ENCODE results near the gene PACS1.
"Not testable (repeated sequence)": the region's sequence is repeated elsewhere in the genome, so short reads cannot be mapped to it uniquely, and the experiment has no call there.

The PACS1 gene

DNA sequence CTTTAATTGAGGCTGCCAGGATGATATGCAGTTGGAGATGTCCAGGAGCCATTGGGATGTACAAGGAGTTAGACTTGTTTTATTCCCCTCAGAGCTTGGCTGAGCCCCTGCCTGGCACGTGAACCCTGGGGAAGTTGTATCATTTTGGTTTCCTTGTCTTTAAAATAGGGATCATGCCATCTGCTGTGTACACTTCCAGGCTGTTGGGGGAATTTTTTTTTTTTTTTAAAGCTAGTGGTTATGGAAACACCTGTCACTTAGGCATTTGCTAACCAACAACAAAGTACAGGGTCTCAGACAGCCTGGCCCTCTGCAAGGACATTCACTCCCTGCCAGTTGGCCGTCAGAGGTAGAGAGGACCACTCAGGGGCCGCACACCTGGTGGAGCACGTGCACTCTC is 189.9 kb downstream of the PACS1 start:
- DNase-seq (ENCODE audit: low read depth) = no peak

DNA sequence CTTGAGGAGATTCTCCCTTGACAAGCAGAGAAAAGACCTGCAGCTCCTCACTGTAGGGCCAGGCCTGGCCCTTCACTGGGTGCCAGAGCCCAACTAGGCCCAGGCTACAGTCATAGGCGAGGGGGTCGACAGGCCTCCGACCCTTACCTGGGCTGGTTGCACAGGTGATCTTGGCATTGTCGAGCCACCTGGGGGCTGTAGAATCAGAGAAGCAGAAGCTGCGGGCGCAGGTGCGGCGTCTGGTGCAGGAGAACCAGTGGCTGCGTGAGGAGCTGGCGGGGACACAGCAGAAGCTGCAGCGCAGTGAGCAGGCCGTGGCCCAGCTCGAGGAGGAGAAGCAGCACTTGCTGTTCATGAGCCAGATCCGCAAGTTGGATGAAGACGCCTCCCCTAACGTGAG is 191.5 kb downstream of the PACS1 start:
- DNase-seq (ENCODE audit: low read depth) = no peak

DNA sequence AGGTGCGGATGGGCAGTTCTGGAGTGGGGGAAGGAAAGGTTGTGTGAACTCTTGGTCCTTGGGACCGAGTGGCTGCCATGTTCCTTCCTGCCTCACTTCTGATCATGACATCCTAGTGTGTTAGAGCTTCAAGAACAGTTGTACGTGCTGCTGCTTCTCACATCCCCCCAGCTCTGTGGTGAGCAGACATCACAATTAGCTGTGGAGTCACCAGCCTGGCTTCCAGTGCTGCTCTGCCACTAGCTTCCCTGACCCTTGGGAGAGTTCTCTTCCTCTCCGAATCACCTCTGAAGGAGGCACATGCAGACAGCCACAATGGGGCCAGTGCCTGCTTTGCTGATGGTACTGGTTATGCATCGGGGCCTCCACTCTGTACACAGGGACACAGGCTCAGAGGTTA is 192.1 kb downstream of the PACS1 start:
- no peak for DNase-seq (ENCODE audit: low read depth)

DNA sequence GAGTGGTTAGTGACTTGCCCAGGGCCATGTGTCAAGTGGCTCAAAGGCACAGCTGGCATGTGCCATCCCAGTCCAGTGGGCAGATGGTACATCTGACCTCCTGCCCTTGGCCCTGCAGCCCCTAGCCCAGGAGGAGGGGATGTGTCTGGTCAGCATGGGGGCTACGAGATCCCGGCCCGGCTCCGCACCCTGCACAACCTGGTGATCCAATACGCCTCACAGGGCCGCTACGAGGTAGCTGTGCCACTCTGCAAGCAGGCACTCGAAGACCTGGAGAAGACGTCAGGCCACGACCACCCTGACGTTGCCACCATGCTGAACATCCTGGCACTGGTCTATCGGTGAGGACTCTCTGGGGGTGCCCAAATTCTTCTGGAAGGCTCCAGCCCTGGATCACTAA is 192.6 kb downstream of the PACS1 start:
- no peak for DNase-seq (ENCODE audit: low read depth)

DNA sequence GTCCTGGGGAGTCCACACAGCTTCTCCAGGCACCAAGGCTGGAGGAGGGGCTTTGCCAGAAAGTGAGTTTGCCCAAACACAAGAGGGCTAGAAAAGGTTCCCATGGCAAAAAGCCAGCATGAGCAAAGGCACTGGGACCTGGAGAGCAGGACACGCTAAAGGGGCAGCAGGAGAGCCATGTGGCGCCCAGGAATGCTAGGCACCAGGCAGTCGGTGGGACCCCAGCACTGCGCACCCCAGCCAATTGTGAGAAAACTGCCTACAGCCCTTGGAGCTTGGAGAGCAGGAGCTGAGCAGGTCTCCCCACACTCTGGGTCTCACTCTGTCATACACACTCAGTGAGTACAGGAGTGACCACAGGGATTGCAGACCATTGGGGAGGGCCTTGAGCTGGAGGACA is 193.2 kb downstream of the PACS1 start:
- DNase-seq (ENCODE audit: low read depth) = no peak

DNA sequence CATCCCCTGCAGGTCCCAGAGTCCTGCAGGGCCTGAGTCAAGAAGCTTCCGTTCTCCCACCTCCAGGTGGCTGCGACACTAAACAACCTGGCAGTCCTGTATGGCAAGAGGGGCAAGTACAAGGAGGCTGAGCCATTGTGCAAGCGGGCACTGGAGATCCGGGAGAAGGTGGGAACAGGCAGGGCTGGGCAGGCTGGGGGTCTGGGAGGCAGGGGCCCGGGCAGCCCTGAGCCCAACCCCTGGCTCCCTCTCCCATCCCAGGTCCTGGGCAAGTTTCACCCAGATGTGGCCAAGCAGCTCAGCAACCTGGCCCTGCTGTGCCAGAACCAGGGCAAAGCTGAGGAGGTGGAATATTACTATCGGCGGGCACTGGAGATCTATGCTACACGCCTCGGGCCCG is 193.7 kb downstream of the PACS1 start:
- DNase-seq (ENCODE audit: low read depth) = no peak

DNA sequence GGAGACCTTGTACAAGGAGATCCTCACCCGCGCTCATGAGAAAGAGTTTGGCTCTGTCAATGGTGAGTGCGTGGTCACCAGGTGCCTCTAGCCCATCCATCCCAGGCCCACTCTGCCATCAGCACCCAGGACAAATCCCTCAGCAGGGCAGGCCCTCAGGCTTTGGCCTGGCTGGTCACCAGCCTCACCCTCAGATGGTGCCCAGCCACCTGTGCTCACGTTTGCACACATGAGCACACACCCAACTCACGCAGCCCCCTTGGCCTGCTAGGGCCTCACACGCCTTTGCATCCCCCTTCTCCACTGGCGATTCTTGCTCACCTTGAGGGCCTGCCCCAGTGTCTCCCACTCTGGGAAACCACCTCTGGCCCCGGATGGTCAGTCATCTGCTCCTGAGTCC is 194.3 kb downstream of the PACS1 start:
- no peak for DNase-seq (ENCODE audit: low read depth)

DNA sequence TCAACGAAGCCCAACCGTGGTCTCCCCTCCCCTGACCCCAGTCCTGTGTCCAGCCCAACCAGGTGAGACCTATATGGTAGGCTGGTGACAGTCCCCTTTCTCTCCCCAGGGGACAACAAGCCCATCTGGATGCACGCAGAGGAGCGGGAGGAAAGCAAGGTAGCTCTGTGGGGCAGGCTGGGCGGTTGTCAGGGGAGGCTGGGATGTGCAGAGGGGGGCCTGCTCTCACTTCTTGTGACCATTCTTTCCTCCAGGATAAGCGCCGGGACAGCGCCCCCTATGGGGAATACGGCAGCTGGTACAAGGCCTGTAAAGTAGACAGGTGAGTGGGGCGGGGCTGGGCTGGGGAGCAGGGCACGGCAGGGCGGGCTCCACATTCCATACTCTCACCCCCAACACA is 194.8 kb downstream of the PACS1 start:
- no peak for DNase-seq (ENCODE audit: low read depth)

DNA sequence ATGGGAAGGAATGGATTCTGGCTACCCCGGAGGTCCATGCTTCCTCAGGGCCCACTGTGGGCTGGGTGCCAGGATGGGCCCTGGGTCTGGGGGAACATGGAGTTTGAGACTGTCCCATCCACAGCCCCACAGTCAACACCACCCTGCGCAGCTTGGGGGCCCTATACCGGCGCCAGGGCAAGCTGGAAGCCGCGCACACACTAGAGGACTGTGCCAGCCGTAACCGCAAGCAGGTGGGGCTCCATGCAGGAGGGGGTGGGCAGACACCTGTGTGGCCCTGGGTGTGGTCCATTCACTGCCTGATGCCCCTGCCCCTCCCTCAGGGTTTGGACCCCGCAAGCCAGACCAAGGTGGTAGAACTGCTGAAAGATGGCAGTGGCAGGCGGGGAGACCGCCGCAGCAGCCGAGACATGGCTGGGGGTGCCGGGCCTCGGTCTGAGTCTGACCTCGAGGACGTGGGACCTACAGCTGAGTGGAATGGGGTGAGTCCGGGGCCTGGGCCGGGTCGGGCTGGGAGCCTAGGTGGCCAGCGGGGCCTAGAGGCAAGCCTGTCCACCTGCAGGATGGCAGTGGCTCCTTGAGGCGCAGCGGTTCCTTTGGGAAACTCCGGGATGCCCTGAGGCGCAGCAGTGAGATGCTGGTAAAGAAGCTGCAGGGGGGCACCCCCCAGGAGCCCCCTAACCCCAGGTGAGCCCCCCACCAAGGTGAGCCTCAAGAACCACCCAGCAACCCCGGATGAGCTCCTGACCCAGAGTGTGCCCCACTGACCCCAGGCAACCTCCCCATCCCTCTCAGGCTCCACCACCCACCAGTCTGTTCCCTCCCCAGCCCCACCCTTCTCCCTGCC is 195.7 kb downstream of the PACS1 start:
- DNase-seq (ENCODE audit: low read depth) = no peak

DNA sequence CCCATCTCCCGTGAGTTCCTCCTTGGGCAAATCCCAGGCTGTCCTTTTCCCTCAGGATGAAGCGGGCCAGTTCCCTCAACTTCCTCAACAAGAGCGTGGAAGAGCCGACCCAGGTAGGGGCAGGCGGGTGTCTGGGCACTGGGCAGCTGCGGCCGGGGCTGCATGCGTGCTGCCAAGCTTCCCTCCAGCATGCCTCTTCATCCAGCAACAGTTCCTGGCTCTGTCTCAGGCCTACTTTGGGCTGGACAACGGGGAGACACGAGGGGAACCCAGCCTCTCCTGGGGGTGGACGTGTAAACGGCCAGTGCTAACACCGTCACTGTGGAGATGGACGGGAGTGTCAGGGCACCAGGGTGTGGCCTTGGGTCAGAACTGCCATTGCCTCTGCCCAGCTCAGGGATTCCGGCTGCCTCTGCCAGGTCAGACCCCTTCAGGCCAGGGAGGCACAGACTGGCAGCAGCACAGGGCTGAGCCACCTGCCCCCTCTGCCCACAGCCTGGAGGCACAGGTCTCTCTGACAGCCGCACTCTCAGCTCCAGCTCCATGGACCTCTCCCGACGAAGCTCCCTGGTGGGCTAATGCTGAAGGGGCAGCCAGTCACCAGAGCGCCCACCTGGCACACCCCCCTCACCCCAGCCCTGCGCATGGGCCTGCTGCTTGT is 196.4 kb downstream of the PACS1 start:
- no peak for DNase-seq (ENCODE audit: low read depth)

DNA sequence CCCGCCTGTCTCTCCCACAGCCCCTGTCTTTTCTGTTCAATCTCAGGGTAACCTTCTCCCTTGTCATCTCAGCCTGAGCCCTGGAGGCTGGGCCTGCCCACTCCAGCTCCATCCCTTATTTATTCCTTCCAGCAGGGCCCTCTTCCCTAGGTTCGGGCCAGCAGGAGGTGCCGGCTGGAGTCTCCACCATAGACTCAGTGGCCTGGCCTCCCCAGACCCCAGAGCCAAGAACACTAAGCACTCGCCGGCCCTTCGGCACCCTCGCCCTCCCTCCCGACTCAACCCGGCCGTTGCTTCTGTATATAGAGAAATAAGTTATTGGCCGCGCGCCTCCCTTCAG is 196.9 kb downstream of the PACS1 start:
- no peak for DNase-seq (ENCODE audit: low read depth)

DNA sequence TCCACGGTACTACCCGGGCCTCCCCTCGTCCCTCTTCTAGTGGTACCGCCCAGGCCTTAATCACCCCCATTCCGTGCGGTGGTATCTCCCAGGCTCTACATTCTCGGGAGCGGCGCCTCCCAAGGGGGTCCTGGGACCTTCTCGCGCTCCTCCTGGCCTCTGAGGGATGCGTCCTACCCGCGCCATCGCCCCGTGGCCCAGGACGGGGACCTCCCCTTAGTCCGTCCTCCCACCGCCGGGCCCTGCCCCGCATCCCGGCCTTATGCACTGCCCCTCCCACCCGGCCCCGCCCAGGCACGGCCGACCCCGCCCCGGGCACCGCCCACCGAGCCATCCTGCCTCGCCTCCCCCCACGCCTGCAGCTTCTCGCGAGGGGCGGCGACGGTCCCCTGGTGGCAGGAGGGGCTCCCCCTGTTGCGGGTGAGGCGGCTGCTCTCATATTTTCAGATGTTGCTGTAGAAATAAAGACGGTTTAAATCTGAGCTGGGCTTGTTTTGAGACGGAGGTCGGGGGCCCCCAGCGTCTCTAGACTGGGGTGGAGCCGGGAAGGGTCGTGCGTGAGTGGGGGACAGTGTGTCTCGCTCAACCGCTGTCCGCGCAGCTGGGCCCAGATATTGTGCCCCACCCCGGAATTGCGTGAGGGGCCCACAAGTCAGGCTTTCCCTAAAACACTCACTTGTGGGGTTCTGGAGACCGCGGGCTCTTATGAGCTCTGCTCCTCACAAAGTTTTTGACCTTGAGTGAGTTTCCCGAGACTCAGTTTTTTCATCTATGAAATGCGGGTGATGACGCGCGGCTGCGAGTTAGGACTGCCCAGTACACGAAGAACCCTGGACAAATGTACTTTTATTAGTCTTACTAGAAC is 197.5 kb downstream of the PACS1 start:
- DNase-seq (ENCODE audit: low read depth) = peak; percentile 89

DNA sequence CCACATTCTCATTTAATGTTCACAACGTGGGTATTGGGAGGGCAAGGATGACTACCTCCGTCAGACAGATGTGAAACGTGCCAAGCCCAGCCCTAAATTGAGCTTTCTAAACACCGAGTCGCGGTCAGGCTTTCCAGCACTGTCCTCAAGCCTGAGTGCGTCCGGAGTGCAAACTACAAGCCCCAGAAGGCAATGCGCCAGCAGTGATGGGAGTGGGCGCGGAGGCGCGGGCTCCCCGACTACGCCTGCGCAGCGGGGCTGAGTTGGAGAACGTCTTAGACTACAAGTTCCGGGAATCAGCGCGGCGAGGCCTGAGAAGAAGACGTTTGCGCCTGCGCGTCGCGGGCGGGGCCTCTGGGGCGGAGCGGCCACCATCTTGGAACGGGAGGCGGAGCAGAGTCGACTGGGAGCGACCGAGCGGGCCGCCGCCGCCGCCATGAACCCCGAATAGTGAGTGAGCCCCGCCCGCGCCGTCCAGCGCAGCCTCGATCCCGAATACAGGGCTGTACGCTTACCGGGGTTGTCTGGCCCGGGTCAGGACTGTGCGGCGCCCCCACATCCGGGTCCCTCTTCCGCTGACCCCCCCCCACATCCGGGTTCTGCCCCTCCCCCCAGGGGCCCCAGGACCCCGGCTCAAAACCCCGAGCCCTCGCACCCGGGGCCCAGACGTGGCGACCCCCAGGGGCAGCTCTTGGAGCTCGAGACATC is 198.3 kb downstream of the PACS1 start, which contains the start of gene RAB1B:
Gene RAB1B, plus strand, starts transcription at position 396 of the 708 bp plus-strand sequence. Its CDS starts 41 bp downstream, at position 437.
- peak; percentile 99 for DNase-seq (ENCODE audit: low read depth)

DNA sequence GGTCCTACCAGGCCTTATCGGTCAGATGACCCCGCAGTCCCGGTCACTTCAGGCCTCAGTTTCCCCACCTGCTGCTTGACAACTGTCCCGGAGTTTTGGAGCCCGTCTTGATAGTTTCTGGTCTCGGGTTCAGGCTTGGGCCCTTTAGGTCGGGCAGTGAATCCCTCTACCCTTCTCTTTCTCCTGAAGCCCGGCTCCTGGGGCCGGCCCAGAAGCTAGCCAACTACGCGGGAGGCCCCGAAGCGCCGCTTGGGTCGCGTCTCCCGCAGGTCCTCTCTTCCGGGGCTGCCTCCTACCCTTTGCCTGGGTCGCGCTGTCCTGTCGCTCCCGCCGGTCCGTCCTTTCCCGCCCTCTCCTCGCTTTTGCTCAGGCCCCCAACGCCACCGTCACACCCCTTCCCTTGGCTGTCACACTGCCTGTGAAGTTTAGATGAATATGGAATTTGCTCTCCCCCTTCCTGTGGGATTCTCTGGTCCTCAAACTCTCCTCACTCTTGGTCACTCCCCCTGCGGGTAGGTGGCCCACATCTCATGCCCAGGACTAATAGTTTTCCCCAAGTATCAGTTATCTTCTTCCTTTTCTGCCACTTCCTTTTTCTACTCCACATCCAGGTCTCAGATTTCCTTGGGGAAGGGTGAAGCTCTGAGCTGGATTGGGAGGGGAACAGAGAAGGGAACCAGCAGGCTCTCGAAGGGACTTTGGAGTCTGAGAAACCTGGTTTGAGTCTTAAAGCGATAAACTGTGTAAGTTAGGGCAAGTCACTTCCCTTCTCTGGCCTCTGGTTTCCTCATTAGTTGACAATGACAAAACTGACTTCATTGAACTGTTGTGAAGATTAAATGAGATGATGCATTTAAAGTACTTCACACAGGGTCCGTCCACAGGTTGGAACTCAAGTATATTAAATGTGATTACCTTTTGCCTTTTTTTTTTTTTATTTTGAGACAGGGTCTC is 199.2 kb downstream of the PACS1 start:
- peak; percentile 80 for DNase-seq (ENCODE audit: low read depth)

DNA sequence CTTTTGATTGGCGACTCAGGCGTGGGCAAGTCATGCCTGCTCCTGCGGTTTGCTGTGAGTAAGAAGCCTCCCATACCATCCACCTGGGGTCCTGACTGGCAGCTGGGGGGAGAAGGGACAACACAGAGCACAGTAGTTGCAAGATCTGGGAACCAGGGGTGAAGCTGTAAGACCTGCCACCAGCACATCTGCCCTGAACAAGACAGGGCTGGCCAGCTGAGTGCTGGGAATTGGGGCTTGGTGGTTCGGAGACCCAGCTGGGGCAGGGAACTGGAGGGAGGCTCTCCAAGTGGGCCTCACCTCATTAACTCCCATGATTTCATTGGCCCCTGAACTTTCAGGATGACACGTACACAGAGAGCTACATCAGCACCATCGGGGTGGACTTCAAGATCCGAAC is 201.7 kb downstream of the PACS1 start:
- DNase-seq (ENCODE audit: low read depth) = no peak

DNA sequence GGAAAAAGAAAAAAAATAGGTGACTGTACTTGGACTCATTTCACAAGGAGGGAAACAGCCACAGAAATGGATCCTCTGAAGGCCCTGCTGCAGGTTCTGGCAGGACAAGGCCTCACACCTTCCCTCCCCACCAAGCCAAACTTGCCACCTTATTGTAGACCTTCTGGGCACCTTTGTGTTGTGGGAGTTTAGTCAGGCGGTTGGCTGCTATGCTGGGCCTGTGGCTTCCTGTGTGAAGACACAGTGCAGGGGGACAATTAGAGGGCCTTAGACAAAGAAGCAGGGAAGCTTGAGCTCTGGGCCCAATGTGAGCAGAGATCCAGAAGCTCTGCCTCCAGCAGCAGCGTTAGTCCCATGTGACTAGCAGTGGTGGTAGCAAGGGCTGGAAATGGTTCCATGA is 202.5 kb downstream of the PACS1 start:
- DNase-seq (ENCODE audit: low read depth) = no peak

DNA sequence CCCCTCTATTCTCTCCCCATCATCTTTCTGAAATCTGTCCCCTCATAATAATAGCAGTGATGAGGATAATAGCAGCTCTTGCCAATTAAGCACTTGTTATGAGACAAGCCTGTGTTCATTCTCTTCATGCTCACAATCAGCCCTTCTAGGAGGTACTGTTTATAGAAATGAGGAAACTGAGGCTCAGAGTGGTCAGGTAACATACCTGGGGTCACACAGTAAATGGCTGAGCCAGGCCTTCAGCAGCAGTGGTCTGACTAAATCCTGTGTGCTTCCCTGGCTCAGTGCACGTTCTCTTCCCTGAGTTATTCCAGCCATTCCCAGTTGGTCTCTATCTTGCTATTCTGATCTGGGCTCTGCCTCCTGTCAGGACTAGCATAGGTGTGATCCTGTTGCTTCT is 204.1 kb downstream of the PACS1 start:
- no peak for DNase-seq (ENCODE audit: low read depth)

DNA sequence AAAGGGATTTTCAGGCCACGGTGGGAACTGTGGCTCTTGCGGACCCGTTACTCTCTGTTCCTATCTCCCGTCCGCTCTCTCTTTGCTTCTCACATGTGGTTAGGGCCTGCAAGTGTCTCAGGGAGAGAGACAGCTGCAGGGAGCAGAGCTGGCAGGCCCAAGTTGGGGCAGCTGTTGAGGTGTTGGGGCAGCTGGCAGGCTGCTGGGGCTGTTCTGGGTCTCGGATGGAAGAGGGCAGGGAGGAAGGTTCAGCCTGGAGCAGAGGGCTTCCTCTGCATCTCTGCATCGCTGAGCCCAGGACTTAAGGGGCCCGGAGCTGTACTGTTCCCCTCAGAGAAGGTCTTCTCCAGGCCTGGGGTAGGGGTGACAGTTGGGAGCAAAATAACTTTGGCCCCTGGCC is 205.3 kb downstream of the PACS1 start:
- no peak for DNase-seq (ENCODE audit: low read depth)

DNA sequence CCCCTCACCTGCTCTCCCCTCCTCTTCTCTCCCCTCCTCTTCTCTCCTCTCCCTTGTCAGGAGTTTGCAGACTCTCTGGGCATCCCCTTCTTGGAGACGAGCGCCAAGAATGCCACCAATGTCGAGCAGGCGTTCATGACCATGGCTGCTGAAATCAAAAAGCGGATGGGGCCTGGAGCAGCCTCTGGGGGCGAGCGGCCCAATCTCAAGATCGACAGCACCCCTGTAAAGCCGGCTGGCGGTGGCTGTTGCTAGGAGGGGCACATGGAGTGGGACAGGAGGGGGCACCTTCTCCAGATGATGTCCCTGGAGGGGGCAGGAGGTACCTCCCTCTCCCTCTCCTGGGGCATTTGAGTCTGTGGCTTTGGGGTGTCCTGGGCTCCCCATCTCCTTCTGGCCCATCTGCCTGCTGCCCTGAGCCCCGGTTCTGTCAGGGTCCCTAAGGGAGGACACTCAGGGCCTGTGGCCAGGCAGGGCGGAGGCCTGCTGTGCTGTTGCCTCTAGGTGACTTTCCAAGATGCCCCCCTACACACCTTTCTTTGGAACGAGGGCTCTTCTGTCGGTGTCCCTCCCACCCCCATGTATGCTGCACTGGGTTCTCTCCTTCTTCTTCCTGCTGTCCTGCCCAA is 206.0 kb downstream of the PACS1 start:
- no peak for DNase-seq (ENCODE audit: low read depth)

DNA sequence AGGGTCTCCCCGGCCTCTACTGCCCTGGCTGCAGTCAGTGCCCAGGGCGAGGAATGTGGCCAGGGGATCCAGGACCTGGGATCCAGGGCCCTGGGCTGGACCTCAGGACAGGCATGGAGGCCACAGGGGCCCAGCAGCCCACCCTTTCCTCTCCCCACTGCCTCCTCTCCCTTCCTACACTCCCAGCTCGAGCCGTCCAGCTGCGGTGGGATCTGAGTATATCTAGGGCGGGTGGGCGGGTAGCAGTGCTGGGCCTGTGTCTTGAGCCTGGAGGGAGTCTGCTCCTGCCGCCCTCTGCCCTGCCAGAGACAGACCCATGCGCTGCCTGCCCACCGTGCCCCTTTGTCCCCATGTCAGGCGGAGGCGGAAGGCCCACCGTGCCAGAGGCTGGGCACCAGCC is 206.5 kb downstream of the PACS1 start:
- DNase-seq (ENCODE audit: low read depth) = not testable (repeated sequence)
